HEK293 (cell line): Measurements from ENCODE around the gene CPM.

ENCODE experiments used
- CTCF ChIA-PET: fragments of 350-600 bp; formaldehyde crosslinking; extraction: SDS; loops from one replicate; lab custom pipeline; 2021; ENCODE audit warnings: antibody characterized with exemption; lab: Yijun Ruan, JAX
- POLR2A ChIA-PET: fragments of 300-600 bp; formaldehyde crosslinking; extraction: SDS; loops from one replicate; lab custom pipeline; 2020; ENCODE audit warnings: antibody characterized with exemption, inconsistent platforms; lab: Yijun Ruan, JAX
- H3K27ac ChIP-seq: fragments of 200-500 bp; sonication (Bioruptor generic); 2 replicates; pipeline ENCODE4 v1.5.1; 2014; ENCODE audit warnings: low read depth, low read length, control low read depth, inconsistent platforms; ENCODE audit errors: extremely low read depth
- H3K36me3 ChIP-seq, 2 experiments: fragments of 200-500 bp in 1 of 2; sonication (Bioruptor generic) in 1 of 2; 1 replicate in 1 of 2; 2 replicates in 1 of 2; pipeline ENCODE4 v1.5.1; 2014 to 2017; ENCODE audit warnings: inconsistent platforms in 2 of 2, low read length in 2 of 2; ENCODE audit not compliant: control insufficient read depth in 2 of 2, insufficient read depth in 1 of 2
- H3K4me1 ChIP-seq: fragments of 200-500 bp; sonication (Bioruptor generic); 2 replicates; pipeline ENCODE4 v1.5.1; 2014; ENCODE audit warnings: mild to moderate bottlenecking, low read length, inconsistent platforms; ENCODE audit not compliant: control insufficient read depth, insufficient read depth
- H3K4me3 ChIP-seq: 2 replicates; pipeline ENCODE4 v1.5.1; 2011; ENCODE audit warnings: low read depth, mild to moderate bottlenecking, control low read depth, low read length, moderate library complexity
- H3K9me3 ChIP-seq: fragments of 200-500 bp; sonication (Bioruptor generic); 2 replicates; pipeline ENCODE4 v1.5.1; 2014; ENCODE audit warnings: low read depth, low read length, inconsistent platforms; ENCODE audit not compliant: control insufficient read depth, insufficient read depth
- GFI1B ChIP-seq: fragments of 450-650 bp; formaldehyde crosslinking; IDR thresholded peaks from 2 replicates; pipeline ENCODE4 v1.5.1; 2016; ENCODE audit warnings: missing biosample characterization, missing genetic modification characterization
- ZBTB48 ChIP-seq: fragments of 450-650 bp; formaldehyde crosslinking; IDR thresholded peaks from 2 replicates; pipeline ENCODE4 v1.5.1; 2016; ENCODE audit warnings: missing biosample characterization, missing genetic modification characterization
- ZNF10 ChIP-seq: fragments of 450-650 bp; formaldehyde crosslinking; IDR thresholded peaks from 2 replicates; pipeline ENCODE4 v1.5.1; 2017; ENCODE audit warnings: missing biosample characterization, missing genetic modification characterization
- ZNF146 ChIP-seq: fragments of 450-650 bp; formaldehyde crosslinking; IDR thresholded peaks from 2 replicates; pipeline ENCODE4 v1.5.1; 2016; ENCODE audit warnings: missing biosample characterization, missing genetic modification characterization
- ZNF24 ChIP-seq: fragments of 450-650 bp; formaldehyde crosslinking; IDR thresholded peaks from 2 replicates; pipeline ENCODE4 v1.5.1; 2016; ENCODE audit warnings: missing biosample characterization, missing genetic modification characterization
- ZNF311 ChIP-seq: fragments of 450-650 bp; formaldehyde crosslinking; IDR thresholded peaks from 2 replicates; pipeline ENCODE4 v1.5.1; 2017; ENCODE audit warnings: missing biosample characterization, missing genetic modification characterization, borderline replicate concordance
- ZNF350 ChIP-seq: fragments of 450-650 bp; formaldehyde crosslinking; IDR thresholded peaks from 2 replicates; pipeline ENCODE4 v1.5.0; 2017; ENCODE audit warnings: missing biosample characterization, mild to moderate bottlenecking, missing genetic modification characterization
- ZNF433 ChIP-seq: fragments of 450-650 bp; formaldehyde crosslinking; IDR thresholded peaks from 2 replicates; pipeline ENCODE4 v1.5.1; 2016; ENCODE audit warnings: missing biosample characterization, missing genetic modification characterization, low read depth
- ZNF610 ChIP-seq: fragments of 450-650 bp; formaldehyde crosslinking; IDR thresholded peaks from 2 replicates; pipeline ENCODE4 v1.5.1; 2016; ENCODE audit warnings: missing biosample characterization, missing genetic modification characterization, borderline replicate concordance
- ZNF624 ChIP-seq: fragments of 450-650 bp; formaldehyde crosslinking; IDR thresholded peaks from 2 replicates; pipeline ENCODE4 v1.5.1; 2017; ENCODE audit warnings: missing biosample characterization, missing genetic modification characterization
- ZNF677 ChIP-seq: fragments of 450-650 bp; IDR thresholded peaks from 2 replicates; pipeline ENCODE4 v1.5.0; 2018; ENCODE audit warnings: missing biosample characterization, mild to moderate bottlenecking, missing genetic modification characterization, moderate library complexity
- TF ChIP-seq, protein P1 (sequence below): fragments of 450-650 bp; formaldehyde crosslinking; IDR thresholded peaks from 2 replicates; pipeline ENCODE4 v1.5.1; 2017; ENCODE audit warnings: missing biosample characterization, missing genetic modification characterization
- TF ChIP-seq, protein P2 (sequence below): fragments of 450-650 bp; formaldehyde crosslinking; IDR thresholded peaks from 2 replicates; pipeline ENCODE4 v1.5.1; 2016; ENCODE audit warnings: missing biosample characterization, missing genetic modification characterization
- TF ChIP-seq, protein P3 (sequence below): fragments of 450-650 bp; formaldehyde crosslinking; IDR thresholded peaks from 2 replicates; pipeline ENCODE4 v1.5.1; 2016; ENCODE audit warnings: missing biosample characterization, missing genetic modification characterization
- TF ChIP-seq, protein P4 (sequence below): fragments of 450-650 bp; formaldehyde crosslinking; IDR thresholded peaks from 2 replicates; pipeline ENCODE4 v1.5.1; 2017; ENCODE audit warnings: missing biosample characterization, missing genetic modification characterization
- TF ChIP-seq, protein P5 (sequence below): fragments of 450-650 bp; formaldehyde crosslinking; IDR thresholded peaks from 2 replicates; pipeline ENCODE4 v1.5.1; 2016; ENCODE audit warnings: missing biosample characterization, missing genetic modification characterization
- TF ChIP-seq, protein P6 (sequence below): fragments of 450-650 bp; formaldehyde crosslinking; IDR thresholded peaks from 2 replicates; pipeline ENCODE4 v1.5.1; 2016; ENCODE audit warnings: missing biosample characterization, missing genetic modification characterization

The CPM gene

DNA sequence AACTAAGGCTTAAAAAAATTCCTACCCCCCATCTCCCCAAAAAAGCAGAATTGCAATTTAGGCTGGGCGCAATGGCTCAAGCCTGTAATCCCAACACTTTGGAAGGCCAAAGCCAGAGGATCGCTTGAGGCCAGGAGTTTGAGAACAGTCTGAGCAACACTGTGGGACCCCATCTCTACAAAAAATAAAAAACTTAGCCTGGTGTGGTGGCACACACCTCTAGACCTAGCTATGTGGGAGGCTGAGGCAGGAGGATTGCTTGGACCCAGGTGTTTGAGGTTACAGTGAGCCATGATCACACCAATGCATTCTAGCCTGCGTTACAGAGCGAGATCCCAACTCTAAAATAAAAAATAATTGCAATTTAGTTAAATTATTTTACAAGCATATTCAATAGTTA is 54.1 kb downstream of the CPM start:
- Histone ChIP-seq H3K4me1 (no peaks in the 10 kb centered on the region), H3K4me3 (no peak overlapping the region), H3K36me3 (no peaks in the 10 kb centered on the region), H3K27ac (no peak overlapping the region), H3K9me3 (no peaks in the 10 kb centered on the region)
- ChIA-PET POLR2A (no interaction called here), CTCF (no interaction called here)
- TF ChIP-seq, protein P1, sequence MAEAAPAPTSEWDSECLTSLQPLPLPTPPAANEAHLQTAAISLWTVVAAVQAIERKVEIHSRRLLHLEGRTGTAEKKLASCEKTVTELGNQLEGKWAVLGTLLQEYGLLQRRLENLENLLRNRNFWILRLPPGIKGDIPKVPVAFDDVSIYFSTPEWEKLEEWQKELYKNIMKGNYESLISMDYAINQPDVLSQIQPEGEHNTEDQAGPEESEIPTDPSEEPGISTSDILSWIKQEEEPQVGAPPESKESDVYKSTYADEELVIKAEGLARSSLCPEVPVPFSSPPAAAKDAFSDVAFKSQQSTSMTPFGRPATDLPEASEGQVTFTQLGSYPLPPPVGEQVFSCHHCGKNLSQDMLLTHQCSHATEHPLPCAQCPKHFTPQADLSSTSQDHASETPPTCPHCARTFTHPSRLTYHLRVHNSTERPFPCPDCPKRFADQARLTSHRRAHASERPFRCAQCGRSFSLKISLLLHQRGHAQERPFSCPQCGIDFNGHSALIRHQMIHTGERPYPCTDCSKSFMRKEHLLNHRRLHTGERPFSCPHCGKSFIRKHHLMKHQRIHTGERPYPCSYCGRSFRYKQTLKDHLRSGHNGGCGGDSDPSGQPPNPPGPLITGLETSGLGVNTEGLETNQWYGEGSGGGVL (tag by site-specific recombination), result no peak
- no peak for TF ChIP-seq ZNF433 (tag by site-specific recombination)

DNA sequence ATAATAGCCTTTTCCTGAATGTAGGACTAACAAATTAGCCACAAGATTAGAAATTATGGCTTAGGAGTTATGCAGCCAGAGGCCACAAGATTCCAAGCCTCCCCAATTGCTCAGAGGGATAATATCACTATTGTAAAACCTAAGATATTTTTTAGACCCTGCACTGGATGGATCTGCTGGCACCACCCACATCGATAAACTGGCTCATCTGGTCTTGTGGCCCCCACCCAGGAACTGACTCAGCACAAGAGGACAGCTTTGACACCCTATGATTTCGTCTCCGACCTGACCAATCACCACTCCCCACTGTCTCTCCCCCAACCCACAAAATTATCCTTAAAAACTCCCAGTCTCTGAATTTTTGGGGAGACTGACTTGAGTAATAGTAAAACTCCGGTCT is 54.7 kb downstream of the CPM start:
- no peaks in the 10 kb centered on the region for H3K9me3 ChIP-seq
- POLR2A ChIA-PET, result no interaction called here
- no peak overlapping the region for H3K27ac ChIP-seq
- CTCF ChIA-PET, result no interaction called here
- TF ChIP-seq, protein P2, sequence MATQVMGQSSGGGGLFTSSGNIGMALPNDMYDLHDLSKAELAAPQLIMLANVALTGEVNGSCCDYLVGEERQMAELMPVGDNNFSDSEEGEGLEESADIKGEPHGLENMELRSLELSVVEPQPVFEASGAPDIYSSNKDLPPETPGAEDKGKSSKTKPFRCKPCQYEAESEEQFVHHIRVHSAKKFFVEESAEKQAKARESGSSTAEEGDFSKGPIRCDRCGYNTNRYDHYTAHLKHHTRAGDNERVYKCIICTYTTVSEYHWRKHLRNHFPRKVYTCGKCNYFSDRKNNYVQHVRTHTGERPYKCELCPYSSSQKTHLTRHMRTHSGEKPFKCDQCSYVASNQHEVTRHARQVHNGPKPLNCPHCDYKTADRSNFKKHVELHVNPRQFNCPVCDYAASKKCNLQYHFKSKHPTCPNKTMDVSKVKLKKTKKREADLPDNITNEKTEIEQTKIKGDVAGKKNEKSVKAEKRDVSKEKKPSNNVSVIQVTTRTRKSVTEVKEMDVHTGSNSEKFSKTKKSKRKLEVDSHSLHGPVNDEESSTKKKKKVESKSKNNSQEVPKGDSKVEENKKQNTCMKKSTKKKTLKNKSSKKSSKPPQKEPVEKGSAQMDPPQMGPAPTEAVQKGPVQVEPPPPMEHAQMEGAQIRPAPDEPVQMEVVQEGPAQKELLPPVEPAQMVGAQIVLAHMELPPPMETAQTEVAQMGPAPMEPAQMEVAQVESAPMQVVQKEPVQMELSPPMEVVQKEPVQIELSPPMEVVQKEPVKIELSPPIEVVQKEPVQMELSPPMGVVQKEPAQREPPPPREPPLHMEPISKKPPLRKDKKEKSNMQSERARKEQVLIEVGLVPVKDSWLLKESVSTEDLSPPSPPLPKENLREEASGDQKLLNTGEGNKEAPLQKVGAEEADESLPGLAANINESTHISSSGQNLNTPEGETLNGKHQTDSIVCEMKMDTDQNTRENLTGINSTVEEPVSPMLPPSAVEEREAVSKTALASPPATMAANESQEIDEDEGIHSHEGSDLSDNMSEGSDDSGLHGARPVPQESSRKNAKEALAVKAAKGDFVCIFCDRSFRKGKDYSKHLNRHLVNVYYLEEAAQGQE (tag by site-specific recombination), result no peak
- TF ChIP-seq, protein P3, sequence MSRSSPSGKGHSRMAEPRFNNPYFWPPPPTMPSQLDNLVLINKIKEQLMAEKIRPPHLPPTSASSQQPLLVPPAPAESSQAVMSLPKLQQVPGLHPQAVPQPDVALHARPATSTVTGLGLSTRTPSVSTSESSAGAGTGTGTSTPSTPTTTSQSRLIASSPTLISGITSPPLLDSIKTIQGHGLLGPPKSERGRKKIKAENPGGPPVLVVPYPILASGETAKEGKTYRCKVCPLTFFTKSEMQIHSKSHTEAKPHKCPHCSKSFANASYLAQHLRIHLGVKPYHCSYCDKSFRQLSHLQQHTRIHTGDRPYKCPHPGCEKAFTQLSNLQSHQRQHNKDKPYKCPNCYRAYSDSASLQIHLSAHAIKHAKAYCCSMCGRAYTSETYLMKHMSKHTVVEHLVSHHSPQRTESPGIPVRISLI, result no peak
- TF ChIP-seq ZBTB48 (tag by site-specific recombination), result no peak
- no peak for TF ChIP-seq ZNF146 (tag by site-specific recombination)
- TF ChIP-seq, protein P4, sequence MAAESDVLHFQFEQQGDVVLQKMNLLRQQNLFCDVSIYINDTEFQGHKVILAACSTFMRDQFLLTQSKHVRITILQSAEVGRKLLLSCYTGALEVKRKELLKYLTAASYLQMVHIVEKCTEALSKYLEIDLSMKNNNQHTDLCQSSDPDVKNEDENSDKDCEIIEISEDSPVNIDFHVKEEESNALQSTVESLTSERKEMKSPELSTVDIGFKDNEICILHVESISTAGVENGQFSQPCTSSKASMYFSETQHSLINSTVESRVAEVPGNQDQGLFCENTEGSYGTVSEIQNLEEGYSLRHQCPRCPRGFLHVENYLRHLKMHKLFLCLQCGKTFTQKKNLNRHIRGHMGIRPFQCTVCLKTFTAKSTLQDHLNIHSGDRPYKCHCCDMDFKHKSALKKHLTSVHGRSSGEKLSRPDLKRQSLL (tag by site-specific recombination), result no peak
- TF ChIP-seq ZNF624 (tag by site-specific recombination), result no peak
- H3K36me3 ChIP-seq, result no peaks in the 10 kb centered on the region
- no peak overlapping the region for H3K4me3 ChIP-seq
- H3K4me1 ChIP-seq, result no peaks in the 10 kb centered on the region

DNA sequence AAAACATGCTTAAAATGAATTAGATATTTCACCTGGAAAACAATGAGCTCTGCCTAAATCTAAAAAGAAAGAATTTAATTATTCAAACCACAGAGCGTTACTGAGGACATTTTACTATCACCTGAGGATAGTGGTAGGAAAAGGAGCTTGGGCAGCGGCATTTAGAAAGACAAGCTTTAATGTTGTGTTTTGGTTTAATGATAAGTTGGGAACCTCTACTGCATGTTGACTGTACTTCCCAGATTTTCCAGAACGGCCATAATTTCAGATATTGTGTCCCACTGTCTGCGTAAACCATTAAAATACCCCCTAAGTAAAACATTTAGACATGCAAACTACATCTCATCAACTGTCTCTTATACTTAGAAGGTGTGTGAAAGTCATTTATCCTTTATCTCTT is 55.4 kb downstream of the CPM start:
- Histone ChIP-seq H3K9me3 (no peaks in the 10 kb centered on the region), H3K36me3 (no peaks in the 10 kb centered on the region), H3K4me3 (no peak overlapping the region), H3K4me1 (no peaks in the 10 kb centered on the region), H3K27ac (no peak overlapping the region)
- POLR2A ChIA-PET, result interaction anchor here (0.6 kb wide), 1 partner anchor 343 kb away, joined by 4 read pairs; no protein-coding TSS in a partner anchor
- CTCF ChIA-PET, result interaction anchor here (0.9 kb wide), 1 partner anchor 193 kb away, joined by 3 read pairs; no protein-coding TSS in a partner anchor
- TF ChIP-seq ZNF610 (tag by site-specific recombination), result no peak
- no peak for TF ChIP-seq ZNF10 (tag by site-specific recombination)
- TF ChIP-seq GFI1B, result no peak
- no peak for TF ChIP-seq ZNF311 (tag by site-specific recombination)
- TF ChIP-seq, protein P5, sequence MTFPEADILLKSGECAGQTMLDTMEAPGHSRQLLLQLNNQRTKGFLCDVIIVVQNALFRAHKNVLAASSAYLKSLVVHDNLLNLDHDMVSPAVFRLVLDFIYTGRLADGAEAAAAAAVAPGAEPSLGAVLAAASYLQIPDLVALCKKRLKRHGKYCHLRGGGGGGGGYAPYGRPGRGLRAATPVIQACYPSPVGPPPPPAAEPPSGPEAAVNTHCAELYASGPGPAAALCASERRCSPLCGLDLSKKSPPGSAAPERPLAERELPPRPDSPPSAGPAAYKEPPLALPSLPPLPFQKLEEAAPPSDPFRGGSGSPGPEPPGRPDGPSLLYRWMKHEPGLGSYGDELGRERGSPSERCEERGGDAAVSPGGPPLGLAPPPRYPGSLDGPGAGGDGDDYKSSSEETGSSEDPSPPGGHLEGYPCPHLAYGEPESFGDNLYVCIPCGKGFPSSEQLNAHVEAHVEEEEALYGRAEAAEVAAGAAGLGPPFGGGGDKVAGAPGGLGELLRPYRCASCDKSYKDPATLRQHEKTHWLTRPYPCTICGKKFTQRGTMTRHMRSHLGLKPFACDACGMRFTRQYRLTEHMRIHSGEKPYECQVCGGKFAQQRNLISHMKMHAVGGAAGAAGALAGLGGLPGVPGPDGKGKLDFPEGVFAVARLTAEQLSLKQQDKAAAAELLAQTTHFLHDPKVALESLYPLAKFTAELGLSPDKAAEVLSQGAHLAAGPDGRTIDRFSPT (tag by site-specific recombination), result no peak
- TF ChIP-seq, protein P6, sequence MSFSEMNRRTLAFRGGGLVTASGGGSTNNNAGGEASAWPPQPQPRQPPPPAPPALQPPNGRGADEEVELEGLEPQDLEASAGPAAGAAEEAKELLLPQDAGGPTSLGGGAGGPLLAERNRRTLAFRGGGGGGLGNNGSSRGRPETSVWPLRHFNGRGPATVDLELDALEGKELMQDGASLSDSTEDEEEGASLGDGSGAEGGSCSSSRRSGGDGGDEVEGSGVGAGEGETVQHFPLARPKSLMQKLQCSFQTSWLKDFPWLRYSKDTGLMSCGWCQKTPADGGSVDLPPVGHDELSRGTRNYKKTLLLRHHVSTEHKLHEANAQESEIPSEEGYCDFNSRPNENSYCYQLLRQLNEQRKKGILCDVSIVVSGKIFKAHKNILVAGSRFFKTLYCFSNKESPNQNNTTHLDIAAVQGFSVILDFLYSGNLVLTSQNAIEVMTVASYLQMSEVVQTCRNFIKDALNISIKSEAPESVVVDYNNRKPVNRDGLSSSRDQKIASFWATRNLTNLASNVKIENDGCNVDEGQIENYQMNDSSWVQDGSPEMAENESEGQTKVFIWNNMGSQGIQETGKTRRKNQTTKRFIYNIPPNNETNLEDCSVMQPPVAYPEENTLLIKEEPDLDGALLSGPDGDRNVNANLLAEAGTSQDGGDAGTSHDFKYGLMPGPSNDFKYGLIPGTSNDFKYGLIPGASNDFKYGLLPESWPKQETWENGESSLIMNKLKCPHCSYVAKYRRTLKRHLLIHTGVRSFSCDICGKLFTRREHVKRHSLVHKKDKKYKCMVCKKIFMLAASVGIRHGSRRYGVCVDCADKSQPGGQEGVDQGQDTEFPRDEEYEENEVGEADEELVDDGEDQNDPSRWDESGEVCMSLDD, result no peak
- no peak for TF ChIP-seq ZNF24
- TF ChIP-seq ZNF350 (tag by site-specific recombination), result no peak
- no peak for TF ChIP-seq ZNF677 (tag by site-specific recombination)
- TF ChIP-seq, protein P3, result no peak
